GM12872 (cell line): Measurements from ENCODE around the gene MAST4.

Experiments
- TF ChIP-seq, protein P1 (sequence below): IDR thresholded peaks from 3 replicates; pipeline ENCODE4 v1.5.1; 2011; ENCODE audit warnings: low read depth, mild to moderate bottlenecking, low read length, moderate library complexity; ENCODE audit not compliant: insufficient read depth

MAST4 gene

DNA sequence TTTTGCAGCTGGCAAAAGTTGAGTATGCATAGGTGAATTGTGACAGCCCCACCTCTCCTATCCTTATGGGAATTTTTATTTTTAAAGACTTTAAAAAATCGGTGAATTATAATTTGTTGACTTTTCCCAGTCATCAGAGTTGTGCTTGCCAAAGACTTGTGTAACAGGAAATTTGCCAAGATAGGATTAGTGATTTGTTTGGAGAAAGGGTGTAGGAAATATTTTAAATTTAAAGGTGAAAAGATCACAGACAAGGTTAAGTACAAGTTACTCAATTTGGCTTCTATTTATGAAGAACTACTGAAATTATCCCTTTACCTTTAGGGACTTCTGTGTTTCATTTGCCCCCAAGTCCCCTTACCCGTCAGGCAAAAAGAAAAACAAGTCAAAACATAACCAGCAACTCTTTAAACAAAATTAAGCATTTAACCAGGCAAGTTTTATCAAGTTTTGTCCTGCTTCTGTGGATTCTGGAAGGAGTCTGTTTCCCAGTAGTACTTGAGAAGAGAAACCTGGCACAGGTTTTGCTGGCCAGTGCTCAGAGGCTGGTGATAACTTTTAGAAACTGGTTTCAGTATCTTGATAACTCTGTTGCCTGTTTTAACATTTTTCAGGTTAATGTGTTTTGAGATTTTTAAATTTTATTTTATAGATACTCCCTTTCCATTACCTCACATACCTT, 285.4 kb downstream of the MAST4 start:
- TF ChIP-seq, protein P1, sequence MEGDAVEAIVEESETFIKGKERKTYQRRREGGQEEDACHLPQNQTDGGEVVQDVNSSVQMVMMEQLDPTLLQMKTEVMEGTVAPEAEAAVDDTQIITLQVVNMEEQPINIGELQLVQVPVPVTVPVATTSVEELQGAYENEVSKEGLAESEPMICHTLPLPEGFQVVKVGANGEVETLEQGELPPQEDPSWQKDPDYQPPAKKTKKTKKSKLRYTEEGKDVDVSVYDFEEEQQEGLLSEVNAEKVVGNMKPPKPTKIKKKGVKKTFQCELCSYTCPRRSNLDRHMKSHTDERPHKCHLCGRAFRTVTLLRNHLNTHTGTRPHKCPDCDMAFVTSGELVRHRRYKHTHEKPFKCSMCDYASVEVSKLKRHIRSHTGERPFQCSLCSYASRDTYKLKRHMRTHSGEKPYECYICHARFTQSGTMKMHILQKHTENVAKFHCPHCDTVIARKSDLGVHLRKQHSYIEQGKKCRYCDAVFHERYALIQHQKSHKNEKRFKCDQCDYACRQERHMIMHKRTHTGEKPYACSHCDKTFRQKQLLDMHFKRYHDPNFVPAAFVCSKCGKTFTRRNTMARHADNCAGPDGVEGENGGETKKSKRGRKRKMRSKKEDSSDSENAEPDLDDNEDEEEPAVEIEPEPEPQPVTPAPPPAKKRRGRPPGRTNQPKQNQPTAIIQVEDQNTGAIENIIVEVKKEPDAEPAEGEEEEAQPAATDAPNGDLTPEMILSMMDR = no peak

DNA sequence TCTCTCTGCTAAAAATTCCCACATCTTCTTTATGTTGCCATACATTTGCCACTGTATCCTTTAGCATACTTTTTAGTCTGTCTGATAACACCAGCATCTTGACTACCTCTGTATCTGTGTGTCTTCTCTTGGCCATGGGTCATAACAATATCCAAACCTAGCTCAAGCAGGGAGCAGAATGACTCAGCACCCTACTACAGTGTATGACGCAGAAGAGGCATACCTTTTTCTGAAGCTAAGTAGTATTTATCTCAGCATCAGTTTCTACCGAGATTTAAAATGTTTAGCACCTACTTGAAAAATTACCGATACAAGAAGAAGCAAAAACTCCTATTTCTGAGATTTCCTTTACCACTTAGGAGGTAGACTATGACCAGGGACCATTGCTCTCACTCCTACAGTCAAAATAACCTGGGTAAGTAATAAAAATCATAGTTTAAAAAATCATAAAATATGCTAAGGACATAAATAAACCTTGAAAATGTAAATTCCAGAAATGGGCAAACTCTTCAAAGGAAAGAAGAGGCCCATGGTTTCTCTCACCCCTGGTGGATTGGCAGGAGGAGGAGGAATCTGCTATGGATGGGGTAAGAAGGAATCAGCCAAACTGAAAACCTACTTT, 286.5 kb downstream of the MAST4 start:
- TF ChIP-seq, protein P1 = no peak

DNA sequence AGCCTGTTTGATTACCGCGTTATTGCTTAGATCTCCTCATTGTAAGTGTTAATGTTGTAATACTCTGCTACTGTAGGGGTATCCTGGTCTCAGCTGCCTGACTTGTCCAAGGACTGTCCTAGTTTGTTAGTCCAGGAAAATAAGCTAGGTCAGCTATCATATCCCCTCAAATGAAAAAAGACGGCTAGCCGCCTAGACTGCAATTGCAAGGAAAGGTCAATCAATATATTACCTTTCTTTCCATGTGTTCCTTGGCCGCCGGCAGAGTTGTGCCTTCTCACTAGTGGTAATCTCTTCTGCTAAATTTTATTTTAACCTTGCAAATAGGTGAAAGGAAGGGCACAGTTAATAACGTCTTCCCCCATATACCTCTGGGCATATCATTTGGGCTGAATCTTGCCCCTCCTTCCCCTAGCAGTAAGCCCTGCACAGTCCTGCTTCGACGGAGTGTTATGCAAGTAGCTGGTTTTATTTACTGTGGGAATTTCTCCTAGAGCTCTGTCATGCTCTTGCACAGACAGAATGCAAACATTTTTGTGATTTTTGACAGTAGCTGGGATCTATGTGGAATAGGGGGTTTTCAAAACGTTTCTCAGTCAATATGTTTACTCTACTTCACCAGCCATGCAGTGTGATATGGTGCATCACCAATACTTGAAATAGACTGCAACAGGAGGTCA, 288.5 kb downstream of the MAST4 start:
- TF ChIP-seq, protein P1 = no peak

DNA sequence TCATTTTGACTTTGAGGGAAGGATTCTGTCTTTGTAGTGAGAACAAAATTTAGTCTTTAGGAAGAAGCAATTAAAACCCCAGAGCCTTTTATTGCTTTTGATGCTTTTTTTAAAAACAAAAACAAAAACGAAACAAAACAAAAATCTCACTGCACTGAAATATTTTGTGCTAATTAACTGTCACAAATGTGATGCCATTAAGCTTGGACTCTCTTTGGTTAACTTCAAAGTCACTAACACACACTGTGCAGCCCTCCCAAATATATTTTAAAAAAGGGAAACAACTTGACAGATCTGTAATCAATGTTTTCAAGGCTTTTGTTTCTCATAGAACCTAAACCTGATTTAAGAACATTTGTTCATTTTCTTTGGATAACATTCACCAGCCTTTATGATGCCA, 290.7 kb downstream of the MAST4 start:
- TF ChIP-seq, protein P1 = no peak

DNA sequence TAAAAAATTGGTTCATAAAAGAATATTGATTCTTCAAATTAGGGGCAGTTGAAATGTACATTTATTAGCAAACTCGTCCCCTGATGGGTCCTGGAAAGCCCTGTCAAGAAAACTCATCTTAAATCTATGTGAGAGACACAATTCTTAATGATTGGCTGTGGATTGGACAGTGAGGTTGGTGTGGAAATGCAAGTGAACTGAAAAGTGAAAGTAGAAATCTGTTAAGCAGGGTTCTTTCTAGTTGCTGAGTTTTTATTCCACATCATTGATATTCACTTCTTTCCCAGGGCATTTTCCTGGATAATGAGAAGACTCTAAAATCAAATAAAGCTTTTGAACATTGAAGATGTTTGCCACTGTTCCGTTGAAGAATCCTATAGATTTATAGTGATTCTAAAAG, 292.4 kb downstream of the MAST4 start:
- TF ChIP-seq, protein P1 = no peak

DNA sequence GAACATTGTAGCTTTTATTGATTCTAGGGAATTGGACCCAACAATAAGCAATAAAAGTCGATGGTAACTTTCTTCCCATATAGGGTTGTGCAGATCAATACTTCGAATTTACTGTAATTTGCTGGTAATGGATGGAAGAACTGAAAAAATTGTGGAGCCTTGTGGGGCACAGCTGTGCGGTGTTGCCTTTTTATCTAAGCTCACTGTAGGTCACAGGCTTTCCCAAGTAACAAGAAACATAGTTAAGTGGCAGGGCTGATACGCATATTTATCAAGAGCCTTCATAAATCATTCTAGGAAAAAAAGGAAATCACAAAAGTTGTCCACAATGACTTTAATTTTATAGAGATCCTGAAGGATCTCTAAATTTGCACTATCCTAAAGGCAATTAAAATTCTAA, 292.9 kb downstream of the MAST4 start:
- TF ChIP-seq, protein P1 = no peak

DNA sequence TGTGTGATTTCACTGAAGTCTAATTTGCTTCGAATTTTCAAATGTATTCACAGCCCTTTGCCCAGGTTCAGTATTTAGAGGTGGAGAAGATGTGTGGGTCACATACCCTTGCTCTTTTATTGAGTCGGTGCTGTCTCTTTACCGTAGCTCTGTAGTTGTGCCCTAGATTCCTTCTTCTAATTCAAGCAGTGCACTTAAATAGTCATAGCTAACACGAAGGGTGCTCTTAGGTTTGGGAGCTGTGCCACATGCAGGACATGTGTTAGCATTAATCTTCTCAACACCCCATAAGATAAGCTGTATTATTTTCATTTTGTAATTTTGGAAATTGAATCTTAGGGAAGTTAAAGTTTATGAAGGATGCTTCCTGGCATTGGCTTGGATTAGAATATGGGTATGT, 293.3 kb downstream of the MAST4 start:
- TF ChIP-seq, protein P1 = no peak
